COLO668 (cell line): ENCODE results near the gene CTAGE9.

ENCODE experiments used
- DNase-seq: peaks from one replicate; lab custom pipeline; 2025; ENCODE audit not compliant: unreplicated experiment; lab: John Stamatoyannopoulos, UW

Gene CTAGE9

DNA sequence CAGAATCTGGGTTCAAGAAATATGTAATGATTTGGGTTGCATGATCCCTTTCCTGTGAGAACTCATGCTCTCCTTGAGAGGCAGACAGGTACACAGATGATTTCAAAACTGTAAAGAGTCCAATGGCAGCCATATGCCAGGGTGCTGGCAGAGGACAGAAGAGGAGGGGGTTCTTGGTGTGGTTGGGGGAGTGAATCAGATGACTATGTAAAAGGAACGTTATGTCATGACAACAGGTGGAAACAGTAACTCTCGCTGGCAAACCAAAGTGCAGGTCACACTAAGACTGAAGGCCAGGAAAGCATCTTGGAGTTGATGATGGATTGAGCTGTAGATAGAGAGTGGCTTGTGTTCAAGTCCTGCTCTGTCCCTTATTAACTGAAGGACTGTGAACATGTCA, 29.9 kb downstream of the CTAGE9 start:
- DNase-seq = no peak

GRCh38 chr6:131678442-131678841, 32.4 kb downstream of the CTAGE9 start:
- no peak for DNase-seq

GRCh38 chr6:131673184-131673583, 37.6 kb downstream of the CTAGE9 start:
- no peak for DNase-seq

DNA sequence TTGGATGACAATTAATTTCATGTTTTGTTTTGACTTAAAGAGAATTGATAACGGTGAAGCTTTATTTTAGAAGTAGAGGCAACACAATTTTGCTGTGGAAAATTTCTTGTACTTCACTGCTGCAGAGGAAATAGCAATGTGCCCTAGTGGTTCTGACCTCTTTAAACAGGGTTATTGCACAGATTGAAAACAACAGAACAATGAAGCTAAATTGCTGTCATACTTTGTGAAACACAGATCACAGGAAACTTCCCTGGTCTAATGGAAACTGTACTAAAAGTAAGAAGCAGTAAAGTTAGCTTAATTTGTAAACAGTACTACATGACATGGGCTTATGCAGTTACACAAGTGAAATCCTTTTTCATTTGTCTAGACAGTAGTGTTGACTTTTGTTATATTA, 40.9 kb downstream of the CTAGE9 start:
- DNase-seq = no peak

DNA sequence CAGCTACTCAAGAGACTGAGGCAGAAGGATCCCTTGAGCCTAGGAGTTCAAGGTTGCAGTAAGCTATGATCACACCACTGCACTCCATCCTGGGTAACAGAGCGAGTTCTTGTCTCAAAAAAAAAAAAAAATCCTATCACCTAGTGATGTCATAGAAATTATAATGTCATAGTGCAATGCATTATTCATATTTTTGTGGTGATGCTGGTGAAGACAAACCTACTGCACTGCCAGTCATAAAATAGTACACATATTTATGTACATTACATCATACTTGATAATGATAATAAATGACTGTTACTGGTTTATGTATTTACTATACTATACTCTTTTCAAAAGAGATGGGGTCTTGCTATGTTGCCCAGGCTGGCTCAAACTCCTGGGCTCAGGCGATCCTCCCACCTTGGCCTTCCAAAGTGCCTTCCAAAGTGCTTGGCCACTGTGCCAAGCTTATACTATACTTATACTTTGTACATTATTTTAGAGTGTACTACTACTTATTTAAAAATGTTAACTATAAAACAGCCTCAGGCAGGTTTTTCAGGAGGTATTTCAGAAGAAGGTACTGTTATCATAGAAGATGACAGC, 47.1 kb downstream of the CTAGE9 start:
- no peak for DNase-seq

DNA sequence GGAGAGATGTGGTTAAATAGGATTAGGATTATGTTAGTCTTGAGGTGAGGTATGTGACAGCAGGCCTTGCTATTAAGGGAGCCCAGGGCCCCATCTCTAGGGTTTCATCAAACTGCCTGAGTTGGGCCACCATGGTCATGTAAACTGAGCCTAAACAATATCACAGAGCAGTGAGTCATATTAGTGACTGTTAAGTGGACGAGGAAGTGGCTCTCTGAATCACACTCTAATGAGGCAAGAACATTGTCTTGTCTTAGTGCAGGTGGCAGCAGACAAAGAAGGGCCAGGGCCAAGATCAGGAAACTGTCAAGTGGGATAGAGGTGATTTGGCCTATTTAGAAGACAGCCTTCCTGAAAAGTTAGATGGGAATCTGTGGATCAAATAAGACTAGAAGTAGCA, 50.6 kb downstream of the CTAGE9 start:
- DNase-seq = no peak
